ENCODE measurements around the gene URM1.
"Not testable (repeated sequence)": the region's sequence is repeated elsewhere in the genome, so short reads cannot be mapped to it uniquely, and the experiment has no call there.

URM1 gene

GRCh38 chr9:128404560-128404959 lies 33.4 kb downstream of the URM1 start:
- no peak overlapping the region for H3K4me3 ChIP-seq (ENCODE audit: low read depth in 1 of 2, low read length in 2 of 2)
- H3K27me3 ChIP-seq (ENCODE audit: control insufficient read depth in 1 of 2, insufficient read depth in 2 of 2, low read length in 2 of 2) = no peaks in the 10 kb centered on the region
- peaks cover 5% of the 10 kb centered on the region for H3K4me1 ChIP-seq (ENCODE audit: insufficient read depth, low read length)
- no peaks in the 10 kb centered on the region for H3K9me3 ChIP-seq (ENCODE audit: low read length)
- H3K9ac ChIP-seq (ENCODE audit: low read length) = no peak overlapping the region
- H3K36me3 ChIP-seq (ENCODE audit: insufficient read depth, low read length) = no peaks in the 10 kb centered on the region
- H3K27ac ChIP-seq (ENCODE audit: low read depth, low read length) = no peak overlapping the region

- Histone ChIP-seq H3K4me3 (ENCODE audit: low read depth in 1 of 2, low read length in 2 of 2) (no peak overlapping the region), H3K36me3 (ENCODE audit: insufficient read depth, low read length) (no peaks in the 10 kb centered on the region), H3K27me3 (ENCODE audit: control insufficient read depth in 1 of 2, insufficient read depth in 2 of 2, low read length in 2 of 2) (no peaks in the 10 kb centered on the region), H3K9ac (ENCODE audit: low read length) (no peak overlapping the region), H3K9me3 (ENCODE audit: low read length) (no peaks in the 10 kb centered on the region), H3K27ac (ENCODE audit: low read depth, low read length) (no peak overlapping the region), H3K4me1 (ENCODE audit: insufficient read depth, low read length) (peaks cover 5% of the 10 kb centered on the region)
These were observed 34.1 kb downstream of the URM1 start for GRCh38 chr9:128405077-128405779.

GRCh38 chr9:128405780-128406171 lies 34.6 kb downstream of the URM1 start:
- no peak overlapping the region for H3K9ac ChIP-seq (ENCODE audit: low read length)
- H3K9me3 ChIP-seq (ENCODE audit: low read length) = no peaks in the 10 kb centered on the region
- H3K27ac ChIP-seq (ENCODE audit: low read depth, low read length) = no peak overlapping the region
- peaks cover 5% of the 10 kb centered on the region for H3K4me1 ChIP-seq (ENCODE audit: insufficient read depth, low read length)
- no peaks in the 10 kb centered on the region for H3K36me3 ChIP-seq (ENCODE audit: insufficient read depth, low read length)
- H3K27me3 ChIP-seq (ENCODE audit: control insufficient read depth in 1 of 2, insufficient read depth in 2 of 2, low read length in 2 of 2) = no peaks in the 10 kb centered on the region
- H3K4me3 ChIP-seq (ENCODE audit: low read depth in 1 of 2, low read length in 2 of 2) = no peak overlapping the region

DNA sequence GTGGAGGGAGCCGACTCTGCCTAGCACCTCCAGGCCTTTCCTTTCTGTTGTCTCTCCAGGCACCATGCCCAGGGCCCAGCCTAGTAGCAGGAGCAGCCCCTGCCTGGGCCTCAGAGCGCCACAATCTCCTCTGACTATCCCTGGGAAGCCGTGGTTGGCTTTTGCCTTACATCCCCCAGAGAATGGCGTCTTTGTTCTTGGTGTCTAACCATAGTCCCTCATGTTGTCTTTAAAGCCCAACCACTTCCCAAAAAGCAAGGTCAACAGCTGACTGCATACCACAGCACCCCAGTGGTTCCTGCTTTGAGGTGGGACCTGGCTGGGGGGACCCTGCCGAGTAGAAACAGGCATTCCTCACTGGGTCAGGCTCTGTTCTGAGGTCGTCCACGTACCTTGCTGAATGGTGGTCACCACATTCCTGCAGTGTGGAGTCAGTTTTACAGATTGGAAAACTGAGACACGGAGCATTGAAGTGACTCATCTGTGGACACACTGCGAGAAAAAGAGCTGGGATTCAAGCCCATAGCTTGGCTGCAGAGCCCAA lies 35.7 kb downstream of the URM1 start:
- H3K4me1 ChIP-seq (ENCODE audit: insufficient read depth, low read length) = peaks cover 5% of the 10 kb centered on the region
- no peaks in the 10 kb centered on the region for H3K27me3 ChIP-seq (ENCODE audit: control insufficient read depth in 1 of 2, insufficient read depth in 2 of 2, low read length in 2 of 2)
- no peaks in the 10 kb centered on the region for H3K9me3 ChIP-seq (ENCODE audit: low read length)
- H3K9ac ChIP-seq (ENCODE audit: low read length) = no peak overlapping the region
- no peak overlapping the region for H3K4me3 ChIP-seq (ENCODE audit: low read depth in 1 of 2, low read length in 2 of 2)
- no peak overlapping the region for H3K27ac ChIP-seq (ENCODE audit: low read depth, low read length)
- H3K36me3 ChIP-seq (ENCODE audit: insufficient read depth, low read length) = no peaks in the 10 kb centered on the region

DNA sequence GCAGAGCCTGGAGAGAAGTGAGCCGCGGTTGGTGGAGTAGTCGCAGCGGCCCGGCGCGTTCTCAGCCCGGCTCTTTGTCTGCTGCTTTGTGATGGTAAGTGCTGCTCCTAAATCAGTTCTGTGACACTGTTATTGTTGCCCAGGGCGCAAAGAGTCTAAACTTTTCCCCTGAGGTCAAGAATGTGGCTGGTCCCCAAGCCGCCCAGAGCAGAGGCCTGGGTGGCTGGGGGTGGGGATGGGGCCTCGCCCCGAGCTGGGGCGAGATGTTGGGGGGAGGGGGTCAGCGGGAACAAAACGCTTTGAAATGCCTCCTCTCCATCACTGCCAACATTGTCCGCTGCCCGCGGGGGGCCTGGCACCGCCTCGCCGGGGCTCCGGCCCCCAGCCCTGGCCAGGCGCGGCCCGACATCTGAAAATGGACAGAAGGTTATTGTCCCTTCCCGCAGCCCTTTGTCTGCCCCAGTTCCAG lies 37.8 kb downstream of the URM1 start:
- no peaks in the 10 kb centered on the region for H3K9me3 ChIP-seq (ENCODE audit: low read length)
- peaks cover 5% of the 10 kb centered on the region for H3K4me1 ChIP-seq (ENCODE audit: insufficient read depth, low read length)
- no peaks in the 10 kb centered on the region for H3K36me3 ChIP-seq (ENCODE audit: insufficient read depth, low read length)
- no peak overlapping the region for H3K4me3 ChIP-seq (ENCODE audit: low read depth in 1 of 2, low read length in 2 of 2)
- no peaks in the 10 kb centered on the region for H3K27me3 ChIP-seq (ENCODE audit: control insufficient read depth in 1 of 2, insufficient read depth in 2 of 2, low read length in 2 of 2)
- no peak overlapping the region for H3K9ac ChIP-seq (ENCODE audit: low read length)
- H3K27ac ChIP-seq (ENCODE audit: low read depth, low read length) = no peak overlapping the region

DNA sequence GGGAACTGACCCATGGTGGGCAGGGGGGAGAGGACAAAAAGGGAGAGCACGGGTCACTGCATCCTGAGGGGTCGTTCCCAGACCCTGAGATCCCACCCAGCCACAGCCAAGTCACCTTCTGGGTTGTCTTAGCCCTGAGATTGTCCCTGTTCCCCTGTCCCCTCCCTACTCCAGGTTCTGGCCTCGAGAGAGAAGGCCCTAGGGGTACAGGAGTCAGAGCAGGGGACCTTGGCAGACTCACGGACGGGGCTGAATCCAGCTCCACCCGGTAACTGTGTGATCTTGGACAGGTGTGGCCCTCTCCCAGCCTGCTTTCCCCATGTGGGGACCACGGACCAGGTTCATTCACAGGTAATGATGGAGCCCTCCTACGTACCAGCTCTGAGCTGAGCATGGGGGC lies 38.3 kb downstream of the URM1 start:
- H3K4me3 ChIP-seq (ENCODE audit: low read depth in 1 of 2, low read length in 2 of 2) = no peak overlapping the region
- H3K9ac ChIP-seq (ENCODE audit: low read length) = no peak overlapping the region
- no peaks in the 10 kb centered on the region for H3K9me3 ChIP-seq (ENCODE audit: low read length)
- no peaks in the 10 kb centered on the region for H3K27me3 ChIP-seq (ENCODE audit: control insufficient read depth in 1 of 2, insufficient read depth in 2 of 2, low read length in 2 of 2)
- peaks cover 5% of the 10 kb centered on the region for H3K4me1 ChIP-seq (ENCODE audit: insufficient read depth, low read length)
- no peaks in the 10 kb centered on the region for H3K36me3 ChIP-seq (ENCODE audit: insufficient read depth, low read length)
- no peak overlapping the region for H3K27ac ChIP-seq (ENCODE audit: low read depth, low read length)

DNA sequence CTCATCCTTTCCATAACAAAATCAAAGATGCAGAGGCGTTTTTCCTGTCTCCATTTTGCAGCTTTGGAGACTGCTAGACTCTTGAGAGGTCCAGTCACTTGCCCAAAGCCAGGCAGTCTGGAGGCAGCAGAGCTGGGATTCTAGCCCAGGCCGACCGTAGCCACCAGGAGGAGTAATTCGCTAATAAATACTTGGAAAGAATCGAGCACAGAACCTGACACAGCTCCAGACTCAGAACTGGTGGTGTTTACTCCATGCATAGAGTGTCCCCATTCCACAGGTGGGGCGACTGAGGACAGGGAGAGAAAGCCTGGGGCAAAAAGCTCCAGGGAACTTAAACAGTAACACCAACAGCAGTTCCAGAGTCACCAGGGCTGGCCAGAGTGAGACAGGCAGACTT lies 38.8 kb downstream of the URM1 start:
- Histone ChIP-seq H3K9ac (ENCODE audit: low read length) (no peak overlapping the region), H3K9me3 (ENCODE audit: low read length) (no peaks in the 10 kb centered on the region), H3K27me3 (ENCODE audit: control insufficient read depth in 1 of 2, insufficient read depth in 2 of 2, low read length in 2 of 2) (peaks cover 0 to 3% of the 10 kb centered on the region in 2 donors), H3K27ac (ENCODE audit: low read depth, low read length) (no peak overlapping the region), H3K4me1 (ENCODE audit: insufficient read depth, low read length) (peaks cover 5% of the 10 kb centered on the region), H3K36me3 (ENCODE audit: insufficient read depth, low read length) (no peaks in the 10 kb centered on the region), H3K4me3 (ENCODE audit: low read depth in 1 of 2, low read length in 2 of 2) (no peak overlapping the region)

- no peaks in the 10 kb centered on the region for H3K9me3 ChIP-seq (ENCODE audit: low read length)
- peaks cover 0 to 8% of the 10 kb centered on the region in 2 donors for H3K27me3 ChIP-seq (ENCODE audit: control insufficient read depth in 1 of 2, insufficient read depth in 2 of 2, low read length in 2 of 2)
- no peak overlapping the region for H3K4me3 ChIP-seq (ENCODE audit: low read depth in 1 of 2, low read length in 2 of 2)
- peaks cover 5% of the 10 kb centered on the region for H3K4me1 ChIP-seq (ENCODE audit: insufficient read depth, low read length)
- no peaks in the 10 kb centered on the region for H3K36me3 ChIP-seq (ENCODE audit: insufficient read depth, low read length)
- no peak overlapping the region for H3K9ac ChIP-seq (ENCODE audit: low read length)
- no peak overlapping the region for H3K27ac ChIP-seq (ENCODE audit: low read depth, low read length)
These were observed 40.4 kb downstream of the URM1 start for GRCh38 chr9:128411364-128412119.

DNA sequence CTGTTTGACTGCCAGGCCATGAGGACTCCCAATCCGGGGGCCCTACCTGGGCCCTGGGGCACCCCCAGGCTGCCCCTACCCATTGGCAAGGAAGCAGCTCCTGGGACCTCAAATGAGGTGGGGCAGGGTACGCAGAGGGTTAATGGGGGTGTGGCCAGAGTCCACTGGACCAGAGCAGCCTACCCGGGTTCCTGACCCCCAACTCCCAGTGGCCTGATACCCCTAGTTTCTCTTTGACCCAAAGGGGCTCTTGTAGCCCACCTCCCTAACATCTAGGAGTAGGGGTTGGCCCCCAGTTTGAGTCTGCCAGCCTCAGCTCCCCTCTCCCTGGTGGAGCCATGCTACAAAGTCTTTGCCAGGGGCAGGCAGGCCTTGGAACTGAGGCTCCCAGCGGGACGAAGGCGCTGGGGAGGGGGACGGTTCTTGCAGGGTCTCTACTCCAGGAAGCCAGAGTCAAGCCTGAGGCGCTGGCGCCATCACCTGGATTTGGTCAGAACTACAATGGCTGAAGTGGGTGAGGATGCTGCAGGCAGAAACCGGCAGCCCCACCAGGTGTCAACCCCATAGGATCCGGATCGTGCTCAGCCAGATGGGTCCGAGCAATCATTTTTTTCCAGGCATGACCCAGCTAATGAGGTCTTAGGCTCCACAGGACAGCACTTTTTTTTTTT lies 41.1 kb downstream of the URM1 start:
- H3K9me3 ChIP-seq (ENCODE audit: low read length) = no peaks in the 10 kb centered on the region
- H3K4me3 ChIP-seq (ENCODE audit: low read depth in 1 of 2, low read length in 2 of 2) = no peak overlapping the region
- H3K27ac ChIP-seq (ENCODE audit: low read depth, low read length) = no peak overlapping the region
- H3K27me3 ChIP-seq (ENCODE audit: control insufficient read depth in 1 of 2, insufficient read depth in 2 of 2, low read length in 2 of 2) = peaks cover 0 to 8% of the 10 kb centered on the region in 2 donors
- H3K36me3 ChIP-seq (ENCODE audit: insufficient read depth, low read length) = no peaks in the 10 kb centered on the region
- peaks cover 5% of the 10 kb centered on the region for H3K4me1 ChIP-seq (ENCODE audit: insufficient read depth, low read length)
- H3K9ac ChIP-seq (ENCODE audit: low read length) = no peak overlapping the region

GRCh38 chr9:128413728-128414127 lies 42.6 kb downstream of the URM1 start:
- H3K9me3 ChIP-seq (ENCODE audit: low read length); H3K4me3 ChIP-seq (ENCODE audit: low read depth in 1 of 2, low read length in 2 of 2); H3K9ac ChIP-seq (ENCODE audit: low read length); H3K36me3 ChIP-seq (ENCODE audit: insufficient read depth, low read length); H3K27ac ChIP-seq (ENCODE audit: low read depth, low read length); H3K4me1 ChIP-seq (ENCODE audit: insufficient read depth, low read length); H3K27me3 ChIP-seq (ENCODE audit: control insufficient read depth in 1 of 2, insufficient read depth in 2 of 2, low read length in 2 of 2): not testable (repeated sequence)

- Histone ChIP-seq H3K36me3 (ENCODE audit: insufficient read depth, low read length) (no peaks in the 10 kb centered on the region), H3K4me3 (ENCODE audit: low read depth in 1 of 2, low read length in 2 of 2) (no peak overlapping the region), H3K27me3 (ENCODE audit: control insufficient read depth in 1 of 2, insufficient read depth in 2 of 2, low read length in 2 of 2) (peaks cover 0 to 8% of the 10 kb centered on the region in 2 donors), H3K27ac (ENCODE audit: low read depth, low read length) (no peak overlapping the region), H3K9ac (ENCODE audit: low read length) (no peak overlapping the region), H3K9me3 (ENCODE audit: low read length) (no peaks in the 10 kb centered on the region), H3K4me1 (ENCODE audit: insufficient read depth, low read length) (peaks cover 7% of the 10 kb centered on the region)
These were observed 43.3 kb downstream of the URM1 start for GRCh38 chr9:128414461-128414860.
